Esophagus muscularis mucosa (tissue), 4 donors: Measurements from ENCODE around the gene TXNRD2. TPM values are rescaled to one million over a fixed set of nuclear protein-coding genes. Genes with fewer than 3 reads are reported as not detected.

Experiments used
- DNase-seq: peaks from one replicate; pipeline ENCODE4 v3.0.0-alpha.2; 2017; ENCODE audit errors: extremely low spot score
- H3K27ac ChIP-seq, 4 donors: fragments of 200-600 bp; sonication (generic); replicated peaks in 1 of 4; 1 replicate in 3 of 4; 2 replicates in 1 of 4; pipeline ENCODE4 v1.5.1; 2016 to 2019; ENCODE audit warnings: mild to moderate bottlenecking in 1 of 4
- H3K27me3 ChIP-seq, 4 donors: fragments of 200-600 bp; sonication (generic); one replicate each; pipeline versions ENCODE4 v1.5.1 to v1.6.0; 2016 to 2019
- H3K36me3 ChIP-seq, 4 donors: fragments of 200-600 bp; sonication (generic); one replicate each; pipeline ENCODE4 v1.5.1; 2016 to 2019
- H3K4me1 ChIP-seq, 4 donors: fragments of 200-600 bp; sonication (generic); one replicate each; pipeline ENCODE4 v1.5.1; 2016 to 2019
- H3K4me3 ChIP-seq, 4 donors: fragments of 200-600 bp; sonication (generic); 1 replicate in 2 of 4; 2 replicates in 2 of 4; pipeline ENCODE4 v1.5.1; 2016 to 2019; ENCODE audit warnings: mild to moderate bottlenecking in 4 of 4, moderate library complexity in 1 of 4
- H3K9me3 ChIP-seq, 4 donors: fragments of 200-600 bp; sonication (generic); 1 replicate in 3 of 4; 2 replicates in 1 of 4; pipeline ENCODE4 v1.5.1; 2016 to 2019
- CTCF ChIP-seq, 3 experiments: fragments of 200-600 bp in 2 of 3; fragments of 450-650 bp in 1 of 3; sonication (generic) in 2 of 3; IDR thresholded peaks; one replicate each; pipeline ENCODE4 v1.5.1; 2017 to 2019; ENCODE audit warnings: antibody characterized with exemption in 3 of 3, mild to moderate bottlenecking in 2 of 3, moderate library complexity in 1 of 3
- EP300 ChIP-seq: sonication (generic); formaldehyde crosslinking; IDR thresholded peaks from one replicate; pipeline ENCODE4 v1.6.1; 2017; ENCODE audit warnings: antibody characterized with exemption
- POLR2A ChIP-seq: fragments of 450-650 bp; IDR thresholded peaks from one replicate; pipeline ENCODE4 v1.6.1; 2017; ENCODE audit warnings: antibody characterized with exemption, moderate library complexity, mild to moderate bottlenecking, low read depth
- POLR2AphosphoS5 ChIP-seq, 2 donors: sonication (generic); formaldehyde crosslinking; IDR thresholded peaks; one replicate each; pipeline ENCODE4 v1.6.1; 2017; ENCODE audit warnings: antibody characterized with exemption in 2 of 2
- WGBS: methylation state at CpG from one replicate; pipeline ENCODE4 v1.1.5; 2018; 5-methylcytosine and 5-hydroxymethylcytosine counted together
- intact Hi-C: fragments of 100-400 bp; cut with DNase I; formaldehyde crosslinking; loops from one replicate; pipeline ENCODE4 v1.15.1; 2023
- total RNA-seq, 4 donors: library from RNA; depleted of rRNA; stranded (reverse); fragments of >200 nt; gene quantifications; one replicate each; pipeline versions ENCODE4 v1.1.0 to v1.2.1, GENCODE V29; 2016

The TXNRD2 gene
- total RNA-seq = 10 to 100 TPM; 12.9 to 27.2 (median 23.9) TPM

GRCh38 chr22:19941365-19942082 lies at the start of gene TXNRD2, which contains the start of gene COMT:
TSS of gene TXNRD2 (minus strand) at chr22:19941818. CDS start at chr22:19941803, 15 bp downstream.
TSS of gene COMT (plus strand) at chr22:19941772. CDS start at chr22:19962527, 20,755 bp downstream.
- WGBS = 3% methylated on average over 26 of the region's 63 CpGs
- Histone ChIP-seq H3K9me3 (no peaks in the 10 kb centered on the region), H3K36me3 (peaks cover 0 to 4% (median 0%) of the 10 kb centered on the region in 4 donors), H3K4me1 (peaks cover 31 to 58% (median 49%) of the 10 kb centered on the region in 4 donors), H3K27me3 (no peaks in the 10 kb centered on the region), H3K27ac (peak within 1 kb of the TSS; percentile 91 to 94 (median 93)), H3K4me3 (peak within 1 kb of the TSS; percentile 75 to 95 (median 87))
- intact Hi-C loops = no loop called here
- TF ChIP-seq POLR2A = peak; percentile 28
- TF ChIP-seq CTCF (IDR thresholded peaks at IDR 0.05) = no peak
- peak in 1 of 2 donors; percentile 85 for TF ChIP-seq POLR2AphosphoS5 (IDR thresholded peaks at IDR 0.05)
- no peak for TF ChIP-seq EP300
- no peak for DNase-seq

GRCh38 chr22:19991395-19991644 lies 49.7 kb upstream of the TXNRD2 start:
- Histone ChIP-seq H3K4me3 (no peak overlapping the region), H3K9me3 (no peaks in the 10 kb centered on the region), H3K4me1 (peaks cover 35 to 68% (median 64%) of the 10 kb centered on the region in 4 donors), H3K27me3 (no peaks in the 10 kb centered on the region), H3K27ac (peak overlapping the region; percentile 46 to 81 (median 56)), H3K36me3 (no peaks in the 10 kb centered on the region)
- intact Hi-C loops = no loop called here
- DNase-seq = no peak
- TF ChIP-seq CTCF (IDR thresholded peaks at IDR 0.05) (no peak), POLR2AphosphoS5 (IDR thresholded peaks at IDR 0.05) (no peak), POLR2A (no peak), EP300 (no peak)

- intact Hi-C loops = no loop called here
- no peak overlapping the region for H3K4me3 ChIP-seq
- no peaks in the 10 kb centered on the region for H3K36me3 ChIP-seq
- DNase-seq = no peak
- TF ChIP-seq EP300 (no peak), CTCF (IDR thresholded peaks at IDR 0.05) (no peak)
- no peaks in the 10 kb centered on the region for H3K27me3 ChIP-seq
- 91% methylated on average over 19 of the region's 20 CpGs for WGBS
- H3K4me1 ChIP-seq = peaks cover 40 to 68% (median 64%) of the 10 kb centered on the region in 4 donors
- peak overlapping the region; percentile 46 to 81 (median 56) for H3K27ac ChIP-seq
- H3K9me3 ChIP-seq = no peaks in the 10 kb centered on the region
Observed at GRCh38 chr22:19990609-19991394, 49.2 kb upstream of the TXNRD2 start.

- H3K27ac ChIP-seq = peak overlapping the region in 3 of 4 donors; percentile 46 to 81 (median 55)
- no peak overlapping the region for H3K4me3 ChIP-seq
- 20% methylated on average over 1 of the region's 2 CpGs for WGBS
- no peaks in the 10 kb centered on the region for H3K36me3 ChIP-seq
- peaks cover 44 to 68% (median 64%) of the 10 kb centered on the region in 4 donors for H3K4me1 ChIP-seq
- TF ChIP-seq EP300 (no peak), POLR2A (no peak), POLR2AphosphoS5 (IDR thresholded peaks at IDR 0.05) (no peak), CTCF (IDR thresholded peaks at IDR 0.05) (no peak)
- no peaks in the 10 kb centered on the region for H3K9me3 ChIP-seq
- no peak for DNase-seq
- intact Hi-C loops = no loop called here
- no peaks in the 10 kb centered on the region for H3K27me3 ChIP-seq
Observed at GRCh38 chr22:19990188-19990587, 48.6 kb upstream of the TXNRD2 start.
